ENCODE data around the gene ZNF672. TPM values are rescaled to one million over a fixed set of nuclear protein-coding genes. Genes with fewer than 3 reads are reported as not detected.

ZNF672 gene
- total RNA-seq, 2 donors from 2014 or later, result 55.3 to 59.1 TPM

- no peak for TF ChIP-seq CTCF (IDR thresholded peaks at IDR 0.05)
- DNase-seq (ENCODE audit: low spot score), result peak; percentile 59
- H3K4me1 ChIP-seq, result peaks cover 5 to 65% of the 10 kb centered on the region in 2 donors
- peaks cover 21% of the 10 kb centered on the region for H3K36me3 ChIP-seq
- H3K27ac ChIP-seq, result peak overlapping the region in 1 of 2 donors; percentile 68
- no peak overlapping the region for H3K4me3 ChIP-seq
- H3K27me3 ChIP-seq, result no peaks in the 10 kb centered on the region
- H3K9me3 ChIP-seq, result no peaks in the 10 kb centered on the region
Measured at GRCh38 chr1:248821101-248821500, 16.9 kb upstream of the ZNF672 start.

- no peak for TF ChIP-seq CTCF (IDR thresholded peaks at IDR 0.05)
- Histone ChIP-seq H3K36me3 (peaks cover 16% of the 10 kb centered on the region), H3K4me1 (peaks cover 5 to 66% of the 10 kb centered on the region in 2 donors), H3K27ac (peak overlapping the region; percentile 28 to 68), H3K27me3 (no peaks in the 10 kb centered on the region), H3K4me3 (no peak overlapping the region), H3K9me3 (no peaks in the 10 kb centered on the region)
- DNase-seq (ENCODE audit: low spot score), result peak; percentile 52
Measured at GRCh38 chr1:248821641-248822040, 16.4 kb upstream of the ZNF672 start.

GRCh38 chr1:248822148-248823032 lies 15.6 kb upstream of the ZNF672 start:
- H3K27ac ChIP-seq, result peak overlapping the region; percentile 28 to 68
- TF ChIP-seq CTCF (IDR thresholded peaks at IDR 0.05), result no peak
- peaks cover 14% of the 10 kb centered on the region for H3K36me3 ChIP-seq
- DNase-seq (ENCODE audit: low spot score), result peak; percentile 50
- peaks cover 5 to 73% of the 10 kb centered on the region in 2 donors for H3K4me1 ChIP-seq
- H3K4me3 ChIP-seq, result no peak overlapping the region
- no peaks in the 10 kb centered on the region for H3K9me3 ChIP-seq
- H3K27me3 ChIP-seq, result no peaks in the 10 kb centered on the region

- TF ChIP-seq CTCF (IDR thresholded peaks at IDR 0.05), result no peak
- Histone ChIP-seq H3K27me3 (no peaks in the 10 kb centered on the region), H3K9me3 (no peaks in the 10 kb centered on the region), H3K4me3 (no peak overlapping the region), H3K36me3 (peaks cover 10% of the 10 kb centered on the region), H3K27ac (peak overlapping the region in 1 of 2 donors; percentile 68), H3K4me1 (peaks cover 3 to 71% of the 10 kb centered on the region in 2 donors)
- no peak for DNase-seq (ENCODE audit: low spot score)
Measured at GRCh38 chr1:248823517-248824001, 14.5 kb upstream of the ZNF672 start.

GRCh38 chr1:248824301-248824700 lies 13.7 kb upstream of the ZNF672 start:
- peaks cover 10% of the 10 kb centered on the region for H3K36me3 ChIP-seq
- H3K9me3 ChIP-seq, result no peaks in the 10 kb centered on the region
- no peak overlapping the region for H3K27ac ChIP-seq
- peaks cover 0 to 64% of the 10 kb centered on the region in 2 donors for H3K4me1 ChIP-seq
- no peak for TF ChIP-seq CTCF (IDR thresholded peaks at IDR 0.05)
- H3K4me3 ChIP-seq, result peak overlapping the region in 1 of 2 donors; percentile 75
- no peaks in the 10 kb centered on the region for H3K27me3 ChIP-seq
- no peak for DNase-seq (ENCODE audit: low spot score)

Measured in right atrium auricular region (tissue), 2 donors.